HG02943 (cell line): Measurements from ENCODE around the gene ZNF511.

Experiments used
- ATAC-seq: cut with Tn5 transposase; IDR thresholded peaks from one replicate; pipeline ENCODE4 v1.9.1; 2021; ENCODE audit warnings: mild to moderate bottlenecking, low read depth, moderate library complexity; ENCODE audit not compliant: unreplicated experiment

Gene ZNF511

GRCh38 chr10:133329491-133330202, 20.9 kb downstream of the ZNF511 start:
- peak; percentile 76 for ATAC-seq

- no peak for ATAC-seq
These were observed 24.4 kb downstream of the ZNF511 start for GRCh38 chr10:133332936-133333699.

GRCh38 chr10:133334503-133335245, 26.0 kb downstream of the ZNF511 start:
- no peak for ATAC-seq

- ATAC-seq, result no peak
These were observed 26.8 kb downstream of the ZNF511 start for GRCh38 chr10:133335246-133336117.

GRCh38 chr10:133336118-133336576, 27.4 kb downstream of the ZNF511 start:
- no peak for ATAC-seq

- ATAC-seq, result no peak
These were observed 28.1 kb downstream of the ZNF511 start, which contains the start of gene CALY for GRCh38 chr10:133336577-133337369. CALY (minus strand) TSS chr10:133336896; CDS start chr10:133328989, 7,907 bp downstream.

- no peak for ATAC-seq
These were observed 28.6 kb downstream of the ZNF511 start for GRCh38 chr10:133337370-133337725.

GRCh38 chr10:133338080-133339071, 29.7 kb downstream of the ZNF511 start:
- ATAC-seq, result no peak

- no peak for ATAC-seq
These were observed 31.1 kb downstream of the ZNF511 start for GRCh38 chr10:133339708-133340380.

GRCh38 chr10:133341983-133342382, 33.3 kb downstream of the ZNF511 start:
- ATAC-seq, result no peak

GRCh38 chr10:133342942-133343341, 34.2 kb downstream of the ZNF511 start:
- no peak for ATAC-seq

GRCh38 chr10:133343558-133343957, 34.8 kb downstream of the ZNF511 start:
- ATAC-seq, result no peak

GRCh38 chr10:133344236-133344635, 35.5 kb downstream of the ZNF511 start:
- no peak for ATAC-seq

GRCh38 chr10:133346413-133346812, 37.7 kb downstream of the ZNF511 start:
- ATAC-seq, result no peak

- ATAC-seq, result no peak
These were observed 39.2 kb downstream of the ZNF511 start for GRCh38 chr10:133347710-133348517.

GRCh38 chr10:133349160-133349568, 40.5 kb downstream of the ZNF511 start:
- no peak for ATAC-seq

GRCh38 chr10:133349577-133350011, 40.9 kb downstream of the ZNF511 start:
- no peak for ATAC-seq
